Measurements from ENCODE around the gene PRR30.

DNA sequence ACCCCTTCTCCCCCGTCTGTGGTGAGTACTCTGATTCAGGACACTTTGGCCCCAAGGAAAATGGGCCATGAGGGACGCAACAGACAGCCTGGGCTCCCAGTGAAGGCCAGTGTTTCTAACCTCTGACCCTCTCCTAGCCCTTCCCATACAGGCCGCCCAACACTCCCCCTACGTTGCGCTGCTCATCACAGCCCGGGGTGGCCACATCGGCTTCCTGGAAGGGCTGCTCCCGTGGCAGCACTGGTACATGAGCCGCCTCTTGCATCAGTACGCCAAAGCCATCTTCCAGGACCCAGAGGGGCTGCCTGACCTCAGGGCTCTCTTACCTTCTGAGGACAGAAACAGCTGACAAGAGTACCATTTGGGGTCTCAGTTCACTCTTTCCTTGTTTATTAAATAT is 8.8 kb downstream of the PRR30 start:
- TF ChIP-seq, protein P1, sequence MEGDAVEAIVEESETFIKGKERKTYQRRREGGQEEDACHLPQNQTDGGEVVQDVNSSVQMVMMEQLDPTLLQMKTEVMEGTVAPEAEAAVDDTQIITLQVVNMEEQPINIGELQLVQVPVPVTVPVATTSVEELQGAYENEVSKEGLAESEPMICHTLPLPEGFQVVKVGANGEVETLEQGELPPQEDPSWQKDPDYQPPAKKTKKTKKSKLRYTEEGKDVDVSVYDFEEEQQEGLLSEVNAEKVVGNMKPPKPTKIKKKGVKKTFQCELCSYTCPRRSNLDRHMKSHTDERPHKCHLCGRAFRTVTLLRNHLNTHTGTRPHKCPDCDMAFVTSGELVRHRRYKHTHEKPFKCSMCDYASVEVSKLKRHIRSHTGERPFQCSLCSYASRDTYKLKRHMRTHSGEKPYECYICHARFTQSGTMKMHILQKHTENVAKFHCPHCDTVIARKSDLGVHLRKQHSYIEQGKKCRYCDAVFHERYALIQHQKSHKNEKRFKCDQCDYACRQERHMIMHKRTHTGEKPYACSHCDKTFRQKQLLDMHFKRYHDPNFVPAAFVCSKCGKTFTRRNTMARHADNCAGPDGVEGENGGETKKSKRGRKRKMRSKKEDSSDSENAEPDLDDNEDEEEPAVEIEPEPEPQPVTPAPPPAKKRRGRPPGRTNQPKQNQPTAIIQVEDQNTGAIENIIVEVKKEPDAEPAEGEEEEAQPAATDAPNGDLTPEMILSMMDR (IDR thresholded peaks at IDR 0.05) = no peak
- TF ChIP-seq POLR2AphosphoS5 (IDR thresholded peaks at IDR 0.05) = no peak
- peak in 1 of 2 donors; percentile 9 for TF ChIP-seq POLR2A (IDR thresholded peaks at IDR 0.05)

Measured in gastroesophageal sphincter (tissue), 3 donors.